CD4-positive, alpha-beta T cell treated with Interleukin-1 beta for 1 hour (primary cell): ENCODE results near the gene TUBAL3.

Source experiments
- DNase-seq, 2 donors: peaks; one replicate each; pipeline ENCODE4 v3.0.0-alpha.2; 2020 to 2022

The TUBAL3 gene

DNA sequence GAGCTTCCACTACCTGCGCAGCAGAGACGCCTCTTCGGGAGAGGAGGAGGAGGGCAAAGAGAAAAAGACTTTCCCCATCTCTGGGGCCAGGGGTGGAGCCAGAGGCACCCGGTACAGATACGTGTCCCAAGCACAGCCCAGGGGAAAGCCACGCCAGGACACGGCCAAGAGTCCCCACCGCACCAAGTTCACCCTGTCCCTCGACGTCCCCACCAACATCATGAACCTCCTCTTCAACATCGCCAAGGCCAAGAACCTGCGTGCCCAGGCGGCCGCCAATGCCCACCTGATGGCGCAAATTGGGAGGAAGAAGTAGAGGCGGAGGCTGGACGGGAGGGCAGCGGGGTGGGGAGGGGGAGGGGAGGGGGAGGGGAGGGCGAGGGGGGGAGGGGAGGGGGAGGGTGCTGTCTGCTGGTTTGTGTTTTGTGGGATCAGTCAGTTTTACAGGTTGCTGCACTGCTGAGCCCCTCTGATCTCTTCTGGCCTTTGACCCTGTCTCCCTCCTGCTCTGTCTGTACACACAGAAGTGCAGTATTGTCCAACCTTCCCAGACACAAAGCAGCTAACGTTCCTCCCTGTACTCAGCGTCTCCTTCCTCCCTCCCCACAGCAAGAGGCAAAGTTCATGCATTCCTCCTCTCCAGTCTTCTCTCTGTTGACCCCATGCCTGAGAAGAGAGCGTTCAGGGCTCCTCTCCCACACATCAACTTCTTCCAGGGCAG lies 30.6 kb downstream of the TUBAL3 start:
- no peak for DNase-seq

DNA sequence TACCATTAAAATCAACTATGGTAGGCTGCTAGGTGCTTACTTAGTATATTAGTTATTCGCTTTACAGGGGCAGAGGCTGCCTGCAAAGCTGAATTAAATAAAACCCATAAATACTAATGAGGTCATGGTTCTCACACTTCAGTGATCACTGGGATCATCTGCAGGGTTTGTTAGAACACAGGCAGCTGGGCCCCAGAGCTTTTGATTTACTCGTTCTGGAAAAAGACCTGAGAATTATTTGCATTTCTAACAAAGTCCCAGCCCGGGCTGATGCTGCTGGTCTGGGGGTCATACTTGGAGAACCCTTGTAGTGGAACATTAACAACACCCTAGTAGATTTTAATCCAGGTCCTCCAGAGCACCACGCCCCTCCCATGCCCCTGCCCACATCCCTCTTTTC lies 31.3 kb downstream of the TUBAL3 start:
- no peak for DNase-seq

DNA sequence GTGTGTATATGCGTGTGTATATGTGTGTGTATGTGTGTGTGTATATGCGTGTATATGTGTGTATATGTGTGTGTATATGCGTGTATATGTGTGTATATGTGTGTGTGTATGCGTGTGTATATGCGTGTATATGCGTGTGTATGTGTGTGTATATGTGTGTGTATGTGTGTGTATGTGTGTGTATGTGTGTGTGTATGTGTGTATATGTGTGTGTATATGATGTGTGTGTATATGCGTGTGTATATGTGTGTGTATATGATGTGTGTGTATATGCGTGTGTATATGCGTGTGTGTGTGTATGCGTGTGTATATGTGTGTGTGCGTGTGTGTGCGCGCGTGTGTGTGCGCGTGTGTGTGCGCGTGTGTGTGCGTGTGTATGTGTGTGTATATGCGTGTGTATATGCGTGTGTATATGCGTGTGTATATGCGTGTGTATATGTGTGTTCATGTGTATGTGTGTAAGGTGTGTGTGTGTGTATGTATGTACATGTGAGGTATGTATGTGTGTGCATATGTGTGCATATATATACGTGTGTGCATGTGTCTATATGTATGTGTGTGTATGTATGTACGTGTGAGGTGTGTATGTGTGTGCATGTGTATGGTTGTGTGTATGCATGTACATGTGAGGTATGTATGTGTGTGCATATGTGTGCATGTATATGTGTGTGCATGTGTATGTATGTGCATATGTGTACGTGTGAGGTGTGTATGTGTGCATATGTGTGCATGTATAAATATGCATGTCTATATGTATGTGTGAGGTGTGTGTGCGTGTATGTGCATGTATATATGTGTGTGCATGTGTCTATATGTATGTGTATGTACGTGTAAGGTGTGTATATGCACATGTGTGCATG lies 33.9 kb downstream of the TUBAL3 start:
- no peak for DNase-seq

DNA sequence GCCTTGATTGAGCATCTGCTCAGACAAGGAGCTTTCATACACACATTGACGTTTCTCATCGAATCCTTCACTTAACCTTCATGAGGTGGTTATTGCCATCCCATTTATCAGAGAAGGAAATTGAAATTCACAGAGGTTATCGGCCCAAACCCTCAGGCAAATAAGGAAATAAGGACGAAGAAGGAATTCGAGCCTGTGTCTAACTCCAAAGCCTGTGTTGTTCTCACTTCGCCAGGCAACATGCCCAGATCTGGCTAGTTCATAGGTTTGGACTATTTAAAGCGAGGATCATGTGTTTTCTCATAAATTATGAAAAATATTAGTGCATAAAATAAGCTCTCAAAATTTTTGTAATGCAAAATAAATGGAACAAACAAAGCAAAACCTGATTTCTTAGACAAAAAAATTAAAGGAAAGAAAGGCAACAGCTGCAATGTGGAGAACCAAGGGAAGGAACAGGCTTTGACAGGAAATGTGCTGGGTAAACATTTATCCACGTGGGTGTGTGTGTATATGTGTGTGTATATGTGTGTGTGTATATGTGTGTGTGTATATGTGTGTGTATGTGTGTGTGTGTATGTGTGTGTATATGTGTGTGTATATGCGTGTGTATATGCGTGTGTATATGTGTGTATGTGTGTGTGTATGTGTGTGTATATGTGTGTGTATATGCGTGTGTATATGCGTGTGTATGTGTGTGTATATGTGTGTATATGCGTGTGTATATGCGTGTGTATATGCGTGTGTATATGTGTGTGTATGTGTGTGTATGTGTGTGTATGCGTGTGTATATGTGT lies 35.1 kb downstream of the TUBAL3 start:
- no peak for DNase-seq

DNA sequence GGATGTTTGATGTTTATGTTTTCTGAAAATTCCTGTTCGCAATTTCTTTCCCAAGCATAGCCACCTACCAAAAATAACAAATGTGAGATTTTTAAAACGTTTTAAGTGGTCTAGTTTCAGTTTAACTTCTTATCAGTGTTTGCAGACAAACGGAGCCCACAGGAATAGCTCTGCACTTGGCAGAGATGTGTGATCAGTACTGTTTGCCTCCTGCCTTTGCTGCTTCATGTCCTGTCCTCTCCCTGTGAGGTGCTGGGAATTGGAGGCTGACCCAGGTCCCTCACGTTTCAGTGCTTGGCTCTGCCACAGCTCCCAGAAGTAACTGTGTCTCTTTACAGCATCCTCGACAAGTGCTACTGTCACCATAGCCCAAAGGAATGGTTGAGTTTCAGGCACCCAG lies 38.7 kb downstream of the TUBAL3 start:
- DNase-seq, result no peak

DNA sequence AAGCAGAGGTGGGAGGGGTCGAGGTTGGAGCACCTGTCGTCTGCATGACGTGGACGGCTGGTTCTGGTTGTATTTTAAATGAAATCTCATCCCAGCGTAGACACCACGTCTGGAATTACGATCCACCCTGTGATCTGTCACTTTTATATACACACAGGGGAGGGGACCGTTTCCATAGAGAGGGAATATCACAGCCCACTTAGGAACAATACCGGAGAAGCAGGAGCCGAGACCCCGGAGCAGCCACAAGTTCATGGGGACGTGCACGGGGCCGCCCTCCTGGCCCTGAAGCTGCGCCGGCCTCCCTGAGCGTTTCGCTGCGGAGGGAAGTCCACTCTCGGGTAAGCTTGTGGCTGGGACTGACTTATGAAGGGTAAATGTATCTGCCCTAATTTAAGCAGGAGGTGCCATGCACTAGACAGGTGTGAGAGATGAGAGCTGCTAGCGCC lies 39.7 kb downstream of the TUBAL3 start, which contains the start of gene UCN3:
TSS of gene UCN3 (plus strand) at position 77 of the 449 bp plus-strand sequence. CDS start 8,755 bp downstream, outside the sequence.
- DNase-seq, result no peak

DNA sequence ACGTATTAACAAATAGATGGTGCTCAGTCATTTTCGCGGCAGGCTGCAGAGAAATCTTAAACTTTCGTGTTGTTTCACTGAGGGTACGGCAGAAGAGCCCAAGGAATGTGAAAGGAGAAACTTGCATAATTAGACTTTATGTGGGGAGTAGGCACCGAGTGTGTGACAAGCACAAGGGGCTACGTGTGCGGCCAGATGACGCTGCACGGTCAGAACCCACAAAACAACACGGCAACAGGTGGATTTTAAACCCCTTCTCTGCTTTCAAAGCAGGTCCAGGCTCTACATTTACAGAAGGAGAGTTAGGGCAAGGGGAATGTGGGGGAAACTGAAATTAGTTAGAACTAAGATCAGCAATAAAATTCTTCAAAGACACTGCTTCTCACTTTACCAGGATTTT lies 40.3 kb downstream of the TUBAL3 start:
- DNase-seq, result no peak

DNA sequence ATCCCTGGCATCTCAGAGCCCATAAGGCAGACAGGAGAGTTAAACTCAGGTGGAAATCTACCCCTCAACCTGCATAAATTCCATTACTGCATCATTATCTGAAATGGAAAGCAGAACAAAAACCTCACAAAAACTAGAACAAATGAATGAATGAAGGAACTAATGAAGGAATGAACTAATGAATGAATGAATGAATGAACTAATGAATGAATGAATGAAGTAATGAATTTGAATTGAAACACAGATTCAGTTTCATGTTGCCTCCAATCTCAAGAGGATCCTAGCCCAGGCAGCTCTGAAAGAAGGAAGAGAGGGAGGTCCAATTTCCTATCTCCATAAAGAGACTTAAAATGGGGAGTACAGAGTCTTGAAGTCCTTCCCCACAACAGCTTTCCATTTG lies 41.8 kb downstream of the TUBAL3 start:
- DNase-seq, result no peak

DNA sequence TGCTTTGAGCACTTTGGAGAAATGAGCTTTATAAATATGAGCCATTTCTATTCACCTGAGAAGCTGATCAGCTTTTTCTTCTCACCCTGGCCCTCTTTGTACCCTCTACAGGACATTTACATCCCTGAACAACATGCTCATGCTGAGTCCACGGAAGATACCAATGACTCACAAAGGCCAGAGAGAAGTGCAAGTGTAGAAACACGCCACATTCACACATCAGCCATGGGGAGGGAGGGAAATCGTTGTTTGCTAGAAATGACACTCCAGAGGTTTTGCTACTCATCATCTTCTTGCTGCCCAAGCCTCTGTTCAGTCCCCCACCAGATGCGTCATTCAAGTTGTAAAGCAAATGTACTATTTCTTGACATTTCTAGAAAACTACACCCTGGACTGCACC lies 42.7 kb downstream of the TUBAL3 start:
- no peak for DNase-seq

DNA sequence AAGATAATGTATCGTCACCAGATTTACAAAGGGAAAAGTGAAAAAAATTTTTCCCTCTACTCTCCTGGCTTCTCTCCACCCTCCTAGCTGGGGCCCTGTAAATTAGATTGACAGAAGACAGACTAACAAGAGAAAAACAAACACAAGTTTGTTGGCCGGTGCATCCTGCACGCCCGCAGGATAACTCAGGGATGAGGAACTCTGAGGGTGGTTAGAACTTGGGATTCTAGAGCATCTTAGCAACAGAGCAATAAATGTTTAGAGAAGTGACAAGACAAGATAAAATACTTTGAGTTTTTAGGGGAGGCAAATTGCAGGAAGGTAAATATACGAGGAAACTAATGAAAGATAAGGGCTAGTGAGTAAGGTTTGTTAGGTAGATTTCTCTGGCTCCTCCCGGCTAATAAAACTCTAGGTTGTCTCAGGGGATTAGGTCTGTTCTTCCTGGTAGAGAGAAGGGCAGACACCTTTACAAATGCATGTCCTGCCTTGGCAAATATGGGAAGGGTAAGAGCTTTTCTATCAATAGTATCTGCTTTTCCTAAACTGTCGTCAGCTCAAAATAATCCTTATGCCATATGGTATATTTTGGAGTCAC lies 44.2 kb downstream of the TUBAL3 start:
- no peak for DNase-seq

DNA sequence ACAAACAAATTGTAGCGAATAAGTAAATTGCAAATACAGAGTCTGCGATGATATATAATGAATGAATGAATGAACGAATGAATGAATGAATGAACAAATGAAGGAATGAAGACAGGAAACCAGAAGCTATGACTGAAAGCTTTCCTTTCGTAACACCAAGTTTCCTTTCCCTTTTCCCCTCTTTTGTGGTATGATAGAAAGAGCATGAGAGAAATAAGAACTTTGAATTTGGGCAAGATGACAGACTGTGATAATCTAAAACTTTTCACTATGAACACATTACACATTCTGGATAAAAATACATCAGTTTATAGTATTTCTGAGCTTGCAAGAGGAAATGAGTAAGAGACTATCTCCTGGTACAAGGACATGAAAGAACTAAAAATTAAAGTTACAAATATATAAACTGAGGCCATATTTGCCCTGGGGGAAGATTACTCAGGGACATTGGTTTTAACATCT lies 48.3 kb downstream of the TUBAL3 start:
- DNase-seq, result no peak

DNA sequence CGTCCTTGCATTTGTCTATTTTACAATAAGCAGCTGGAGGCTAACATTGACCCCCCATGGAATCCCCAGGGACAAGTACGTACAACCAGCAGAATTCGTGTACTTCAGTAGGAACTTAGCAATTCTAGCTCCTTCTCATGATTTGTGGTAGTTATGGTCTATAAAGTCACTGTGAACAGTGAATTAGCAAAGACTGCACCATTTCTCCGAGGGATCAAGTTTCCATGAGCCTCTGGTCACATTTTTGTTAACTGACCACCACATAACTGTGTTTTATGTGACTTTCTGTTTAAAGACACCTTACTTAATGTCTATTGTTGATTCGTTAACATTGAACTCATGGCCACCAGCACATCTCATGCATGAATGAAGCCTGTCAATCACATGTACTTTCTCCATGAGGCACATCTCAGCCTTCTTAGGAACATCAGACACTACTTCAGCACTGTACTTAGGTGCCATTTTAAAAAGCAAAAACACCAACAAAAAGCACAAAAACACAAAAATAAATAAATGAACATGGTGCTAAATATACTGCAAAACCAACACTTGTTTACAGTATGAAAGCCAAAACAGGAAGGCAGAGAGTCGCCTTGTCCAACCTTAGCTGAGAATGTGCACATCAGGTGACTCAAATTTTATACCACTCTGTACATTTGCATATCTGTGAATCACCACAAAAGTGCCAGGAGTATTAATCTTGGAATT lies 48.9 kb downstream of the TUBAL3 start:
- DNase-seq, result no peak

DNA sequence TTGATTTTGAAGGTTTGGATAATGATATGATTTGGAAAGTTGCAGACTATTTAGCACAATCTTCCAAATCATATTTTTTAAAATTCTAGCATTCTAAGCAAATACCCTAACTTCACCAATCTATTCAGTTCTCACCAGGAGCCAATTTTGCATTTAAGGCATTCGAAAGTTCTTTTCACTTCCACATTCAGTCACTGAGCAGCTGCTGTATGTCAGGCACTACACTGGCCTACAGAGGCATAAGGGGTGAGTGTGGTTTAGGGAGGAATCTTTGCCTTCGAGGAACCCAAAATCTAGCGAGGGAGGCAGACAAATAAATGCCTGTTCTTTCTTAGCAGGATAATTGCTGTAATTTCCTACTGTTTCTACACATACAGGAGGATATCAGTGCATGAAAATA lies 50.6 kb downstream of the TUBAL3 start:
- DNase-seq, result no peak

DNA sequence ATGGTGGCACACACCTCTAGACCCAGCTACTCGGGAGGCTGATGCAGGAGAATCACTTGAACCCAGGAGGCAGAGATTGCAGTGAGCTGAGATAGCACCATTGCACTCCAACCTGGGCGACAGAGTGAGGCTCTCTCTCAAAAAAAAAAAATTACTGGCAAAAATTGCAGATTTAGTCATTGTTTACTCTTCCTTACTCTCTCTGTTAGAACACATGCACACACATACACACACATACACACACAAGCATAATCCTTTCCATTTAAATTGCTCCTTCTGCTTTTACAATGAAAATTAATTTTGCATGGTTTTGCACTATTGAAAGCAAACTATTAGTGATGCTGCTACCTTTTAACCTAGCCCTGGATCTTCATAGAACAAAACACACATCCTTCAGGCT lies 55.3 kb downstream of the TUBAL3 start:
- DNase-seq, result no peak

DNA sequence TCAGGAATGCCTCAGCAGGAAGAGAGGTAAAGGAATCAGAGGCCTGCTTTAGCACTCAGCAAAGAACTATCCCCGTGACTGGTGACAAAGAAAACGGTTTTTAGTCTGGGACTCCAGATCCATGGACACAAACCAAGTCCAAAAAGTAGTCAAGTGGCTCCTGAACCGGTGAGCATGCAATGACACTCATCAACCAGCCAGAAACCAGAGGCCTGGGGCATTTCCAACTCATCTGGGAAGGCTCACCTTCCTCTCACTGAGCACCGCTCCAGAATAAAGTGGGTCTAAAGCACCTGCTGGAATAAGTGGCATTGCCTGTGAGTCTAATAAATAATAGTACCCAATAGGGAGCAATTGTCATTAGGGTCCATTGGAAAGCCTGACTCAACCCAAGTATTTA lies 57.7 kb downstream of the TUBAL3 start:
- no peak for DNase-seq

DNA sequence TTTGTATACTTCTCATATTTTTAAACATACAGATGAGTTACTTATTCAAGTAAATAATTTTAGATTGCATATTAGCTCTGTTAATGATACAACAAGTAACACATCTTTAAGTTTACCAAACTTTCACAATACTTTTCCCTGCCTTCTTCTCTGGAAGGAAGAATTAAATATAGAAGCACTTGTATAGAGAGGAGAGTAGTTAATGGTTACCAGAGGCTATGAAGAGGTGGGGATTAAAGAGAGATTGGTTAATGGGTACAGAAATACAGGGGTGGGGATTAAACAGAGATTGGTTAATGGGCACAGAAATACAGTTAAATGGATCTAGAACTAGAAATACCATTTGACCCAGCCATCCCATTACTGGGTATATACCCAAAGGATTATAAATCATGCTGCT lies 59.9 kb downstream of the TUBAL3 start:
- DNase-seq, result no peak

DNA sequence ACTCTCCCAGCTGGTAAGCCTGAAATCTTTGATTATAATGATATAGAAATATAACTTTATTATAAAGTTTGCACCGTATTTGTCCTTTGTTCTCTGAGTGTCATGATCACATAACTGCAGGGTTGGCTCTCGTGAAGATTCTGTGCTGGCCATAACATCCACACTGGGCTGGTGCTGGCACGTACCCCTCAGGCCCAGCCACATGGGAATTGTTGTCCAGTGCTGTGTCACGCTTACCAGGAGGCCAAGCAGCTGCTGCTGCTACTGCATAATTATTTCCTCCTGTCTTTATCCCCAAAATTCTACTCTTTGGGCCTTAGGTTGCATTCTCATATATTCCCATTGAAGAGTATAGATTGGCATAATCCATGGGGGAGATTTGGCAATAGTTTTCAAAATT lies 60.6 kb downstream of the TUBAL3 start:
- DNase-seq, result no peak

DNA sequence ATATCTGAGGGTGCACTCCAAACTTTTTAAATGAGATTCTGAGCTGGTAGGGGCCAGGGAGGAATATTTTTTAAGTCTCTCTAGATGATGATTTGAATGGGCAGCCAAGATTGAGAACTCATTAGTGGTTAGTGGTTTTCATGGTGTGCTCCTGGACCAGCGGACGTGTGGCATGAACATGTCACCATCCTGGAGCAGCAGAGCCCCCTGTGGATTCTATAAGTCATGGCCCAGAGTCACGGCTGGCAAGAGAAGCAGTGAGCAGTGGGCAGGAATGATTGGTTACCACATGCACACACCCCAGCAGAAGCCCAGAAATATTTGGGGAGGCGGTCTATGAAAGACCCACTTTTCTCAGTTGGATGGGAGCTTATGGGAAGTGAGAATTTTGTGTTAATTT lies 61.1 kb downstream of the TUBAL3 start:
- DNase-seq, result peak; percentile 22 to 34
